ENCODE measurements around the gene ADIPOR2.
A peak's percentile ranks its signal among the peaks of the same experiment; 100 is the strongest.

Gene ADIPOR2

GRCh38 chr12:1798641-1799020 lies 107.8 kb downstream of the ADIPOR2 start:
- no peaks in the 10 kb centered on the region for H3K36me3 ChIP-seq (ENCODE audit: insufficient read depth, insufficient read length, low read length)
- H3K9me3 ChIP-seq (ENCODE audit: insufficient read depth, low read length) = no peaks in the 10 kb centered on the region
- DNase-seq (ENCODE audit: low read depth, low spot score) = no peak
- peaks cover 32% of the 10 kb centered on the region for H3K4me1 ChIP-seq (ENCODE audit: insufficient read depth, insufficient read length)
- no peak for TF ChIP-seq SUZ12 (IDR thresholded peaks at IDR 0.05; ENCODE audit: extremely low read depth, insufficient read depth, insufficient read length)
- H3K4me3 ChIP-seq (ENCODE audit: insufficient read length, low read depth) = no peak overlapping the region
- no peak overlapping the region for H3K9ac ChIP-seq (ENCODE audit: insufficient read length, low read depth)
- no peaks in the 10 kb centered on the region for H3K27me3 ChIP-seq (ENCODE audit: insufficient read depth, insufficient read length)

GRCh38 chr12:1799051-1799881 lies 108.4 kb downstream of the ADIPOR2 start:
- Histone ChIP-seq H3K4me1 (ENCODE audit: insufficient read depth, insufficient read length) (peaks cover 29% of the 10 kb centered on the region), H3K9ac (ENCODE audit: insufficient read length, low read depth) (no peak overlapping the region), H3K27me3 (ENCODE audit: insufficient read depth, insufficient read length) (no peaks in the 10 kb centered on the region), H3K9me3 (ENCODE audit: insufficient read depth, low read length) (no peaks in the 10 kb centered on the region), H3K36me3 (ENCODE audit: insufficient read depth, insufficient read length, low read length) (no peaks in the 10 kb centered on the region), H3K4me3 (ENCODE audit: insufficient read length, low read depth) (no peak overlapping the region)
- no peak for TF ChIP-seq YY1 (IDR thresholded peaks at IDR 0.05; ENCODE audit: insufficient read depth, insufficient read length)
- TF ChIP-seq SUZ12 (IDR thresholded peaks at IDR 0.05; ENCODE audit: extremely low read depth, insufficient read depth, insufficient read length) = no peak
- no peak for DNase-seq (ENCODE audit: low read depth, low spot score)

DNA sequence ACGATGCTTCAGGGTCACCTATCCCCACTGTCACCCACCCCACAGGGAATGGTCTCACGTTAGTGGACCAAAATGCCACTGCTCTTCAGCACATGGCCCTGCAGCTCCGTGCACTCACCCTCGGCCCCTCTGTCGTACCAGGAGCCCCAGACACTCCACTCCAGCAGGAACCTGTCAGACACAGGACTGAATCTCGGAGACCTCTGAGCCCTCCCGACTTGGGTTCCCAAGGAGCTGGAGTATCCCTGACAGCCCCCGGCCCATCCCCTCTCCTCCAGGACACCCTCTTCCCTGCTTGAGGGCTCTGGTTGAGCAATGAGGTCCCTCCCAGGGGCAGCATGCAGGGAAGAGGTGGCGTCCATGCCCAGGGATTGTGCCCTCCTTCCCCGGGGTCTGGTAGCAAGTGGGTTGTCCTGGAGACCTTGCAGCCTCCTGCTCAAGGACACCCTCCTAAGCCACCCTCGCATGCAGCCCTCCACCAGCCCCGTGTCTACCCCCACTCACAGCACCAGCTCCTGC lies 109.1 kb downstream of the ADIPOR2 start:
- H3K27me3 ChIP-seq (ENCODE audit: insufficient read depth, insufficient read length) = no peaks in the 10 kb centered on the region
- TF ChIP-seq YY1 (IDR thresholded peaks at IDR 0.05; ENCODE audit: insufficient read depth, insufficient read length) (no peak), SUZ12 (IDR thresholded peaks at IDR 0.05; ENCODE audit: extremely low read depth, insufficient read depth, insufficient read length) (no peak), ZNF274 (IDR thresholded peaks at IDR 0.05; ENCODE audit: low read depth, low read length) (no peak)
- no peak overlapping the region for H3K4me3 ChIP-seq (ENCODE audit: insufficient read length, low read depth)
- no peak overlapping the region for H3K9ac ChIP-seq (ENCODE audit: insufficient read length, low read depth)
- H3K36me3 ChIP-seq (ENCODE audit: insufficient read depth, insufficient read length, low read length) = no peaks in the 10 kb centered on the region
- no peaks in the 10 kb centered on the region for H3K9me3 ChIP-seq (ENCODE audit: insufficient read depth, low read length)
- peaks cover 24% of the 10 kb centered on the region for H3K4me1 ChIP-seq (ENCODE audit: insufficient read depth, insufficient read length)
- DNase-seq (ENCODE audit: low read depth, low spot score) = no peak

GRCh38 chr12:1800401-1801302 lies 109.8 kb downstream of the ADIPOR2 start:
- Histone ChIP-seq H3K36me3 (ENCODE audit: insufficient read depth, insufficient read length, low read length) (no peaks in the 10 kb centered on the region), H3K9me3 (ENCODE audit: insufficient read depth, low read length) (no peaks in the 10 kb centered on the region), H3K4me3 (ENCODE audit: insufficient read length, low read depth) (no peak overlapping the region), H3K4me1 (ENCODE audit: insufficient read depth, insufficient read length) (peaks cover 20% of the 10 kb centered on the region), H3K27me3 (ENCODE audit: insufficient read depth, insufficient read length) (no peaks in the 10 kb centered on the region), H3K9ac (ENCODE audit: insufficient read length, low read depth) (no peak overlapping the region)
- no peak for TF ChIP-seq SUZ12 (IDR thresholded peaks at IDR 0.05; ENCODE audit: extremely low read depth, insufficient read depth, insufficient read length)
- TF ChIP-seq YY1 (IDR thresholded peaks at IDR 0.05; ENCODE audit: insufficient read depth, insufficient read length) = no peak
- TF ChIP-seq ZNF274 (IDR thresholded peaks at IDR 0.05; ENCODE audit: low read depth, low read length) = no peak
- DNase-seq (ENCODE audit: low read depth, low spot score) = peak; percentile 59

GRCh38 chr12:1801303-1801975 lies 110.6 kb downstream of the ADIPOR2 start:
- no peak for DNase-seq (ENCODE audit: low read depth, low spot score)
- Histone ChIP-seq H3K4me3 (ENCODE audit: insufficient read length, low read depth) (no peak overlapping the region), H3K9me3 (ENCODE audit: insufficient read depth, low read length) (no peaks in the 10 kb centered on the region), H3K9ac (ENCODE audit: insufficient read length, low read depth) (no peak overlapping the region), H3K27me3 (ENCODE audit: insufficient read depth, insufficient read length) (no peaks in the 10 kb centered on the region), H3K4me1 (ENCODE audit: insufficient read depth, insufficient read length) (peaks cover 14% of the 10 kb centered on the region), H3K36me3 (ENCODE audit: insufficient read depth, insufficient read length, low read length) (no peaks in the 10 kb centered on the region)
- TF ChIP-seq ZNF274 (IDR thresholded peaks at IDR 0.05; ENCODE audit: low read depth, low read length) (no peak), SUZ12 (IDR thresholded peaks at IDR 0.05; ENCODE audit: extremely low read depth, insufficient read depth, insufficient read length) (no peak), YY1 (IDR thresholded peaks at IDR 0.05; ENCODE audit: insufficient read depth, insufficient read length) (no peak)

- Histone ChIP-seq H3K36me3 (ENCODE audit: insufficient read depth, insufficient read length, low read length) (no peaks in the 10 kb centered on the region), H3K9me3 (ENCODE audit: insufficient read depth, low read length) (no peaks in the 10 kb centered on the region; the same call in 1 of the 2 replicates), H3K27me3 (ENCODE audit: insufficient read depth, insufficient read length) (no peaks in the 10 kb centered on the region), H3K4me1 (ENCODE audit: insufficient read depth, insufficient read length) (peaks cover 14% of the 10 kb centered on the region), H3K4me3 (ENCODE audit: insufficient read length, low read depth) (no peak overlapping the region), H3K9ac (ENCODE audit: insufficient read length, low read depth) (no peak overlapping the region)
- no peak for DNase-seq (ENCODE audit: low read depth, low spot score)
- TF ChIP-seq ZNF274 (IDR thresholded peaks at IDR 0.05; ENCODE audit: low read depth, low read length) (no peak), SUZ12 (IDR thresholded peaks at IDR 0.05; ENCODE audit: extremely low read depth, insufficient read depth, insufficient read length) (no peak), YY1 (IDR thresholded peaks at IDR 0.05; ENCODE audit: insufficient read depth, insufficient read length) (no peak)
Observed at GRCh38 chr12:1803736-1804135, 112.9 kb downstream of the ADIPOR2 start.
